A673 (cell line): Measurements from ENCODE around the gene KLF7. TPM values are rescaled to one million over a fixed set of nuclear protein-coding genes. Genes with fewer than 3 reads are reported as not detected.

Experiments
- BruUV-seq: library from RNA; stranded (reverse); fragments of 400-500 nt; replicated peaks from 2 replicates; lab custom pipeline; 2021; lab: Mats Ljungman, UMichigan
- CTCF ChIA-PET: fragments of 300-600 bp; sonication (Branson Sonifier 250); formaldehyde crosslinking; loops from one replicate; lab custom pipeline; 2022; ENCODE audit warnings: antibody characterized with exemption; lab: Charles Lee
- POLR2A ChIA-PET: fragments of 300-600 bp; sonication (Branson Sonifier 250); formaldehyde crosslinking; loops from one replicate; lab custom pipeline; 2022; ENCODE audit warnings: antibody characterized with exemption; ENCODE audit not compliant: low non-redundant PET; lab: Charles Lee
- DNase-seq: peaks from one replicate; pipeline ENCODE4 v3.0.0-alpha.2; 2015; ENCODE audit warnings: low spot score
- H3K27ac ChIP-seq: fragments of 200-600 bp; sonication (generic); 2 replicates; pipeline ENCODE4 v1.5.1; 2016; ENCODE audit warnings: mixed run types, low read depth, mild to moderate bottlenecking, mixed read lengths, antibody characterized with exemption, low read length; ENCODE audit not compliant: poor library complexity, severe bottlenecking
- H3K27me3 ChIP-seq: fragments of 200-600 bp; sonication (generic); replicated peaks from 2 replicates; pipeline ENCODE4 v1.6.1; 2017; ENCODE audit warnings: mixed run types, low read depth, mild to moderate bottlenecking, mixed read lengths, antibody characterized with exemption, low read length; ENCODE audit not compliant: insufficient read depth, poor library complexity
- H3K36me3 ChIP-seq: fragments of 200-600 bp; sonication (generic); 2 replicates; pipeline ENCODE4 v1.6.1; 2016; ENCODE audit warnings: mixed run types, mild to moderate bottlenecking, mixed read lengths, antibody characterized with exemption, low read length; ENCODE audit not compliant: insufficient read depth, poor library complexity, severe bottlenecking
- H3K4me1 ChIP-seq: fragments of 200-600 bp; sonication (generic); 2 replicates; pipeline ENCODE4 v1.6.1; 2017; ENCODE audit warnings: mixed run types, mild to moderate bottlenecking, mixed read lengths, antibody characterized with exemption, low read length; ENCODE audit not compliant: insufficient read depth, poor library complexity, severe bottlenecking
- H3K4me3 ChIP-seq: fragments of 200-600 bp; sonication (generic); 2 replicates; pipeline ENCODE4 v1.5.1; 2016; ENCODE audit warnings: low read depth, mixed run types, mild to moderate bottlenecking, mixed read lengths, low read length; ENCODE audit not compliant: poor library complexity, severe bottlenecking
- H3K9me3 ChIP-seq: fragments of 200-600 bp; sonication (generic); 2 replicates; pipeline ENCODE4 v1.6.1; 2016; ENCODE audit warnings: mixed run types, low read depth, mild to moderate bottlenecking, mixed read lengths, antibody characterized with exemption, low read length; ENCODE audit not compliant: poor library complexity, severe bottlenecking
- CTCF ChIP-seq: fragments of 300-800, 200-600 bp; sonication (generic); conservative IDR thresholded peaks from 2 replicates; pipeline ENCODE4 v1.5.1; 2017; ENCODE audit warnings: low read depth, mild to moderate bottlenecking, antibody characterized with exemption, low read length, moderate library complexity, mixed read lengths
- EZH2 ChIP-seq: fragments of 200-600 bp; sonication (generic); IDR thresholded peaks from 2 replicates; pipeline ENCODE4 v1.6.1; 2017; ENCODE audit warnings: borderline replicate concordance, low read depth, mild to moderate bottlenecking, mixed read lengths, antibody characterized with exemption, low read length; ENCODE audit not compliant: poor library complexity, severe bottlenecking
- intact Hi-C: fragments of 100-400 bp; cut with micrococcal nuclease; formaldehyde crosslinking; loops from one replicate; pipeline ENCODE4 v1.10.0; 2022; ENCODE audit not compliant: unreplicated experiment
- total RNA-seq: library from RNA; stranded (reverse); gene quantifications from 2 replicates; pipeline ENCODE4 v1.2.3, GENCODE V29; 2021

The KLF7 gene
- total RNA-seq, 1 experiment from 2014 or later, result 16.4 TPM

DNA sequence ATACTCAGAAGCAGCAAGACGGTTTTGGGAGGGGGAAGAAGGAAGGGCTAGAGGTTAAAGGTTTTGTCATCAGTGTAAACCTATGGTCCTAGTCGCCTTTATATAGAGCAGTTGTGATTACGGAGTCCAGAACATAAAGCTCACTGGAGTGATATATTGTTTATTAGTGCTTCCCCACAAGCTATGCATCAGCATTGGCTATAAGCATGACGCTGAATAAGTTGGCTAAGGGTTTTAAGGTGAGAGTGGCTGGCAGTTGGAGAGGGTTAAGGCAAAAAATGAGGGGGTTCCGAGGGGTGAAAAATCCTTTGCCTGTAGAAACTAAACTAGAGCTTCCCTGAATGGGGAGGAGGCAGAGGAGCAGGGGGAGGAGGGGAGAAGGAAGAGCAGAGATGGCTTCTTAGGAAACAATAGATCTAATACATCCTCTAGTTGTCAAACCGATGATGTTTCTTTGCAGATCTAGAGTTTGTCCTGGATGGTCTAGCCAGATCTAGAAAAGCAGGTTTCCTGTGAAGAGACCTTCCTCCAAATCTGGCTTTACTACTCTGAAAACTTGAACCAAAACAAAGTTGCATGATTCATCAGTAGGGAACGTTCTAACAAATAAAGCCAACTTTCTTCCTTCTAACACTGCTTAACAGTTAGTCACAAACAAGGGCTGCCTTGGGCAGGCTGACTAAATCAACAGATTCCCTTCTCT, 2.5 kb downstream of the KLF7 start:
- intact Hi-C loops, result loop anchor here (10.0 kb wide), 1 partner anchor 88 kb away; no protein-coding TSS in a partner anchor
- ChIA-PET CTCF (no interaction called here), POLR2A (interaction anchor here (0.5 kb wide), 1 partner anchor 542 kb away, joined by 7 read pairs; no protein-coding TSS in a partner anchor)
- Histone ChIP-seq H3K36me3 (no peaks in the 10 kb centered on the region), H3K27me3 (no peaks in the 10 kb centered on the region), H3K4me1 (peaks cover 20% of the 10 kb centered on the region), H3K9me3 (no peaks in the 10 kb centered on the region), H3K4me3 (peak overlapping the region; percentile 83), H3K27ac (peak overlapping the region; percentile 1)
- no peak for DNase-seq
- TF ChIP-seq CTCF, result no peak
- TF ChIP-seq EZH2, result no peak
- no TSS peak for BruUV-seq

DNA sequence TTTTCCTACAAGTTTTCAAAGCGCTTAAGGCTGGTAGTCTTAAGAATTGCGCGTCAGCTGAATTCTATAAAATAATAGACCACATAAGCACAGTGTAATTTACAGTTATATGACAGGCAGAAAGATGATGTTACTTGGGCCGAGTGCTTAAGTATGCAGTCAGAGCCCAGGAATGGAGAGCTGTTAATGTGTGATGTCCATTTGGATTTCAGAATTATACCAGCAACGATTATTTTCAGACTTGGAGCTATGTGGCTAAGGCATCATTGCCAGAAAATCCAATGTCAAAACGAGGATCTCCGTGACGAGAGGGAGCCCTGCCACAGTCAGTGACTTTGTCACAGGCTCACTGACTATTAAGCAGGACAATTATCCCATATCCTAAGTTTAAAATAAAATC, 3.4 kb downstream of the KLF7 start:
- BruUV-seq, result no TSS peak
- CTCF ChIA-PET, result no interaction called here
- Histone ChIP-seq H3K4me3 (no peak overlapping the region), H3K27ac (no peak overlapping the region), H3K27me3 (no peaks in the 10 kb centered on the region), H3K4me1 (peaks cover 20% of the 10 kb centered on the region), H3K9me3 (no peaks in the 10 kb centered on the region), H3K36me3 (no peaks in the 10 kb centered on the region)
- DNase-seq, result no peak
- TF ChIP-seq EZH2, result no peak
- no peak for TF ChIP-seq CTCF
- intact Hi-C loops, result loop anchor here (10.0 kb wide), 1 partner anchor 88 kb away; no protein-coding TSS in a partner anchor
- POLR2A ChIA-PET, result interaction anchor here (0.5 kb wide), 1 partner anchor 542 kb away, joined by 7 read pairs; no protein-coding TSS in a partner anchor

- Histone ChIP-seq H3K36me3 (no peaks in the 10 kb centered on the region), H3K27me3 (no peaks in the 10 kb centered on the region), H3K27ac (no peak overlapping the region), H3K4me3 (no peak overlapping the region), H3K9me3 (no peaks in the 10 kb centered on the region), H3K4me1 (peaks cover 20% of the 10 kb centered on the region)
- no TSS peak for BruUV-seq
- no peak for TF ChIP-seq CTCF
- no peak for TF ChIP-seq EZH2
- ChIA-PET CTCF (no interaction called here), POLR2A (no interaction called here)
- intact Hi-C loops, result loop anchor here (10.0 kb wide), 1 partner anchor 87 kb away; no protein-coding TSS in a partner anchor
- no peak for DNase-seq
These were observed 4.3 kb downstream of the KLF7 start for GRCh38 chr2:207161247-207162123.
